A204.1 (cell line): ENCODE data around the gene CRADD.
A peak's percentile ranks its signal among the peaks of the same experiment; 100 is the strongest.
"Not testable (repeated sequence)": the region's sequence is repeated elsewhere in the genome, so short reads cannot be mapped to it uniquely, and the experiment has no call there.

ENCODE experiments used
- FAIRE-seq: peaks from 2 replicates; lab custom pipeline; 2012; peaks lifted over from hg19 to GRCh38; lab: Jason Lieb, UNC

CRADD gene

GRCh38 chr12:93785249-93786010 is 108.3 kb downstream of the CRADD start:
- FAIRE-seq, result peak; percentile 62

- FAIRE-seq, result no peak
Observed at GRCh38 chr12:93786656-93787397, 109.7 kb downstream of the CRADD start.

- FAIRE-seq, result no peak
Observed at GRCh38 chr12:93788853-93789252, 111.7 kb downstream of the CRADD start.

- no peak for FAIRE-seq
Observed at GRCh38 chr12:93789767-93790166, 112.6 kb downstream of the CRADD start.

GRCh38 chr12:93790472-93791152 is 113.4 kb downstream of the CRADD start:
- no peak for FAIRE-seq

- no peak for FAIRE-seq
Observed at GRCh38 chr12:93793007-93793406, 115.8 kb downstream of the CRADD start.

- FAIRE-seq, result no peak
Observed at GRCh38 chr12:93793983-93794382, 116.8 kb downstream of the CRADD start.

GRCh38 chr12:93794738-93795137 is 117.6 kb downstream of the CRADD start:
- FAIRE-seq, result no peak

- no peak for FAIRE-seq
Observed at GRCh38 chr12:93795352-93795751, 118.2 kb downstream of the CRADD start.

- no peak for FAIRE-seq
Observed at GRCh38 chr12:93796729-93797128, 119.6 kb downstream of the CRADD start.

GRCh38 chr12:93798279-93799151 is 121.3 kb downstream of the CRADD start:
- FAIRE-seq, result no peak

- not testable (repeated sequence) for FAIRE-seq
Observed at GRCh38 chr12:93801666-93802065, 124.5 kb downstream of the CRADD start.

- no peak for FAIRE-seq
Observed at GRCh38 chr12:93802293-93802692, 125.1 kb downstream of the CRADD start.

GRCh38 chr12:93802698-93803423 is 125.7 kb downstream of the CRADD start:
- no peak for FAIRE-seq

GRCh38 chr12:93803424-93803807 is 126.2 kb downstream of the CRADD start:
- no peak for FAIRE-seq

- no peak for FAIRE-seq
Observed at GRCh38 chr12:93804392-93805179, 127.4 kb downstream of the CRADD start.

GRCh38 chr12:93805736-93806141 is 128.6 kb downstream of the CRADD start:
- FAIRE-seq, result no peak

GRCh38 chr12:93807354-93807753 is 130.2 kb downstream of the CRADD start:
- FAIRE-seq, result no peak

GRCh38 chr12:93808169-93808899 is 131.2 kb downstream of the CRADD start:
- FAIRE-seq, result no peak

- no peak for FAIRE-seq
Observed at GRCh38 chr12:93812626-93813025, 135.5 kb downstream of the CRADD start.
